K562 (cell line): ENCODE data around the gene USP10. TPM values are rescaled to one million over a fixed set of nuclear protein-coding genes. Genes with fewer than 3 reads are reported as not detected.

Source experiments
- CHD7 ChIP-seq: fragments of 200-600 bp; sonication (generic); IDR thresholded peaks from one replicate; pipeline ENCODE4 v1.6.1; 2012; ENCODE audit warnings: mild to moderate bottlenecking, low read depth, low read length, inconsistent platforms
- DPF2 ChIP-seq: fragments of 450-650 bp; IDR thresholded peaks from 2 replicates; pipeline ENCODE4 v1.6.1; 2016
- NCOR1 ChIP-seq: fragments of 450-650 bp; IDR thresholded peaks from 2 replicates; pipeline ENCODE4 v1.6.1; 2016; ENCODE audit warnings: mild to moderate bottlenecking, moderate library complexity
- RHOXF2B ChIP-seq: fragments of 250-450 bp; sonication (Bioruptor Pico); conservative IDR thresholded peaks from 2 replicates; pipeline ENCODE4 v1.5.1; 2021
- polyA plus RNA-seq, 8 experiments: library from polyadenylated mRNA; depleted of rRNA in 4 of 8; stranded (reverse) in 5 of 8; unstranded in 3 of 8; fragments of >200 nt; fragmentation: Nextera tagmentation in 2 of 8; fragmentation: Illumina TruSeq in 1 of 8; extraction: Ambion mirVana in 2 of 8; extraction: Trizol in 1 of 8; gene quantifications; 2 replicates each; pipeline versions ENCODE4 v1.2.1 to v1.2.3, GENCODE V29; 2011 to 2014; ENCODE audit warnings: inconsistent platforms in 1 of 8, missing spikeins in 1 of 8
- total RNA-seq, 7 experiments: library from RNA; depleted of rRNA in 6 of 7; stranded (reverse); fragments of >200 nt in 6 of 7; fragmentation: Illumina TruSeq in 2 of 7; extraction: Trizol in 2 of 7; gene quantifications; 2 replicates each; pipeline versions ENCODE4 v1.2.1 to v1.2.3, GENCODE V29; 2011 to 2021; ENCODE audit warnings: low replicate concordance in 1 of 7

The USP10 gene
- total and polyA plus RNA-seq, 9 of the 15 experiments (the other 6 are each of a cell fraction or from before 2014, with no cell fraction given) = 61.7 to 197 (median 116) TPM

- no peak for TF ChIP-seq CHD7
- TF ChIP-seq NCOR1 = no peak
- TF ChIP-seq RHOXF2B = no peak
- no peak for TF ChIP-seq DPF2
These were observed 104.5 kb downstream of the USP10 start (continued) for GRCh38 chr16:84804326-84804725.
